GM12878 (cell line): ENCODE measurements around the gene STX12. TPM values are rescaled to one million over a fixed set of nuclear protein-coding genes. Genes with fewer than 3 reads are reported as not detected.

Experiments
- BHLHE40 ChIP-seq, 2 experiments: fragments of 450-650 bp in 1 of 2; IDR thresholded peaks; 2 replicates each; pipeline ENCODE4 v1.6.1; 2011 to 2017; ENCODE audit warnings: low read depth in 2 of 2, borderline replicate concordance in 1 of 2, improper control_type of control experiment in 1 of 2, low read length in 1 of 2, mild to moderate bottlenecking in 1 of 2
- CBFB ChIP-seq: IDR thresholded peaks from 2 replicates; pipeline ENCODE4 v1.6.1; 2016; ENCODE audit warnings: antibody characterized with exemption, low read depth
- FOXK2 ChIP-seq: fragments of 450-650 bp; IDR thresholded peaks from 2 replicates; pipeline ENCODE4 v1.6.1; 2017; ENCODE audit warnings: mild to moderate bottlenecking, moderate library complexity
- KLF5 ChIP-seq: fragments of 450-650 bp; IDR thresholded peaks from 2 replicates; pipeline ENCODE4 v1.6.1; 2014; ENCODE audit warnings: mild to moderate bottlenecking; ENCODE audit not compliant: partially characterized antibody
- MXI1 ChIP-seq: fragments of 150-350 bp; IDR thresholded peaks from 2 replicates; pipeline ENCODE4 v1.6.1; 2011; ENCODE audit warnings: low read depth, mild to moderate bottlenecking, inconsistent platforms, low read length, improper control_type of control experiment
- NBN ChIP-seq: fragments of 450-650 bp; IDR thresholded peaks from 2 replicates; pipeline ENCODE4 v1.6.1; 2016
- RAD21 ChIP-seq: IDR thresholded peaks from 2 replicates; pipeline ENCODE4 v1.6.1; 2011; ENCODE audit warnings: mild to moderate bottlenecking, low read depth, low read length, moderate library complexity; ENCODE audit not compliant: insufficient read depth
- RB1 ChIP-seq: fragments of 450-650 bp; formaldehyde crosslinking; IDR thresholded peaks from 2 replicates; pipeline ENCODE4 v1.6.1; 2017; ENCODE audit warnings: mild to moderate bottlenecking, borderline replicate concordance
- RELA ChIP-seq: fragments of 450-650 bp; IDR thresholded peaks from 2 replicates; pipeline ENCODE4 v1.8.0; 2014; ENCODE audit warnings: borderline replicate concordance; ENCODE audit not compliant: partially characterized antibody
- SMC3 ChIP-seq: IDR thresholded peaks from 2 replicates; pipeline ENCODE4 v1.6.1; 2011; ENCODE audit warnings: low read length, improper control_type of control experiment, borderline replicate concordance
- TCF7 ChIP-seq: IDR thresholded peaks from 2 replicates; pipeline ENCODE4 v1.6.1; 2014; ENCODE audit warnings: antibody characterized with exemption, borderline replicate concordance
- polyA plus RNA-seq, 11 experiments: library from polyadenylated mRNA; depleted of rRNA in 4 of 11; unstranded in 6 of 11; stranded (reverse) in 5 of 11; fragments of >200 nt; fragmentation: Nextera tagmentation in 4 of 11; fragmentation: Illumina TruSeq in 1 of 11; extraction: Ambion mirVana in 4 of 11; extraction: Trizol in 1 of 11; gene quantifications; 1 replicate in 1 of 11; 2 replicates in 10 of 11; pipeline versions ENCODE4 v1.2.1 to v1.2.3, GENCODE V29; 2011 to 2016; ENCODE audit warnings: inconsistent platforms in 2 of 11, missing spikeins in 2 of 11, low read depth in 1 of 11
- total RNA-seq, 4 experiments: library from RNA; depleted of rRNA in 3 of 4; stranded (reverse); fragments of >200 nt in 3 of 4; fragmentation: Illumina TruSeq in 1 of 4; extraction: Trizol in 1 of 4; gene quantifications; 2 replicates each; pipeline versions ENCODE4 v1.2.1 to v1.2.3, GENCODE V29; 2013 to 2021
- TF ChIP-seq, protein P1 (sequence below): fragments of 450-650 bp; IDR thresholded peaks from 2 replicates; pipeline ENCODE4 v1.6.1; 2017; ENCODE audit warnings: mild to moderate bottlenecking, moderate library complexity
- TF ChIP-seq, protein P2 (sequence below), 3 experiments: IDR thresholded peaks in 2 of 3; conservative IDR thresholded peaks in 1 of 3; 2 replicates each; pipeline ENCODE4 v1.5.1; 2011; ENCODE audit warnings: low read depth in 3 of 3, low read length in 3 of 3, mild to moderate bottlenecking in 3 of 3, control low read depth in 2 of 3, moderate library complexity in 2 of 3, inconsistent platforms in 1 of 3, mixed read lengths in 1 of 3; ENCODE audit not compliant: control insufficient read depth in 2 of 3, insufficient read depth in 1 of 3; ENCODE audit errors: extremely low read depth in 1 of 3
- TF ChIP-seq, protein P3 (sequence below): fragments of 450-650 bp; formaldehyde crosslinking; IDR thresholded peaks from 2 replicates; pipeline ENCODE4 v1.4.0; 2020; ENCODE audit warnings: mild to moderate bottlenecking, moderate library complexity
- TF ChIP-seq, protein P4 (sequence below): IDR thresholded peaks from 2 replicates; pipeline ENCODE4 v1.6.1; 2011; ENCODE audit warnings: borderline replicate concordance, low read depth, mild to moderate bottlenecking, moderate library complexity, low read length; ENCODE audit not compliant: insufficient read depth, poor library complexity, severe bottlenecking

STX12 gene
- total and polyA plus RNA-seq, 10 of the 15 experiments (the other 5 are each of a cell fraction or from before 2014, with no cell fraction given), result 20.2 to 35.0 (median 28.1) TPM

DNA sequence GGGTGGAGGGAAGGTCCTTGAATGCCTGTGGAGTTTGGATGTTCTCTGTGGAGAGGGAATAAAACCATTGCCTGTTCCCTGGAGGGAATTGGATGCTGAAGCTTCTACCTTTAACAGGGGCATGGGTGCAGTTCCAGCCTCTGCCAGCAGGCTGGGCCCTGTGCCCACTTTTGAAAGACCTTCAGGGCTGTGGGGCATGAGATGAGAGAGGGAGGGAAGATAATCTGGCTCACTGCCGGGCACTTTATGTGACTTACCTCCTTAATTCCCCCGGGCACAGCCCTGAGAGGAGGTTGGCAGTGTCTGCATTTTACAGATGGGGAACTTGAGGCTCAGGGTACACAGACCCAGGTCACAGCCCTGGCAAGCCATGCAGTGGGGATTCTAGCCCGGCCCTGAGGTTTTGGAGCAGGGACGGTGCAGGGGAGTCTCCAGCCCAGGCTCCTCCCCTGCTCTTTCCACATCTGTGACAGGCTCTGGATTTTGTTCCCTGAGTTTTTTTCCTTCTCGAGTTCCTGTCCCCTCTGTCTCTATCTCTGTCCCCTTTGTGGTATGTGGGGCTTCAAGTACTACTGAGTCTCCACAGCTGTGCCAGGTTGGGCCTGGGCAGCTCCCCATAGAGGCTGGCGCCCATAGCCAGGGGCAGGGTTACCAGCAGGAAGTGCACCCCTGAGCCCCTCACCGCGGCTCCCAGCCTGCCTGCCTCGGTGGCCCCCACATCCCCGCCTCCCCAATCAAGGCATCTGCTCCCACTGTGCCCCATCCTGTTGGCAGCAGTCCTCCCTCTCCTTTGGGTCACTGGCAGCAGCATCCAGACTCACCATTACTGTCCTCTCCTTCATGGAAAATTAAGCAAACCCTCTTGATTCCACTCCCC is 85.3 kb downstream of the STX12 start (continued):
- TF ChIP-seq, protein P1, sequence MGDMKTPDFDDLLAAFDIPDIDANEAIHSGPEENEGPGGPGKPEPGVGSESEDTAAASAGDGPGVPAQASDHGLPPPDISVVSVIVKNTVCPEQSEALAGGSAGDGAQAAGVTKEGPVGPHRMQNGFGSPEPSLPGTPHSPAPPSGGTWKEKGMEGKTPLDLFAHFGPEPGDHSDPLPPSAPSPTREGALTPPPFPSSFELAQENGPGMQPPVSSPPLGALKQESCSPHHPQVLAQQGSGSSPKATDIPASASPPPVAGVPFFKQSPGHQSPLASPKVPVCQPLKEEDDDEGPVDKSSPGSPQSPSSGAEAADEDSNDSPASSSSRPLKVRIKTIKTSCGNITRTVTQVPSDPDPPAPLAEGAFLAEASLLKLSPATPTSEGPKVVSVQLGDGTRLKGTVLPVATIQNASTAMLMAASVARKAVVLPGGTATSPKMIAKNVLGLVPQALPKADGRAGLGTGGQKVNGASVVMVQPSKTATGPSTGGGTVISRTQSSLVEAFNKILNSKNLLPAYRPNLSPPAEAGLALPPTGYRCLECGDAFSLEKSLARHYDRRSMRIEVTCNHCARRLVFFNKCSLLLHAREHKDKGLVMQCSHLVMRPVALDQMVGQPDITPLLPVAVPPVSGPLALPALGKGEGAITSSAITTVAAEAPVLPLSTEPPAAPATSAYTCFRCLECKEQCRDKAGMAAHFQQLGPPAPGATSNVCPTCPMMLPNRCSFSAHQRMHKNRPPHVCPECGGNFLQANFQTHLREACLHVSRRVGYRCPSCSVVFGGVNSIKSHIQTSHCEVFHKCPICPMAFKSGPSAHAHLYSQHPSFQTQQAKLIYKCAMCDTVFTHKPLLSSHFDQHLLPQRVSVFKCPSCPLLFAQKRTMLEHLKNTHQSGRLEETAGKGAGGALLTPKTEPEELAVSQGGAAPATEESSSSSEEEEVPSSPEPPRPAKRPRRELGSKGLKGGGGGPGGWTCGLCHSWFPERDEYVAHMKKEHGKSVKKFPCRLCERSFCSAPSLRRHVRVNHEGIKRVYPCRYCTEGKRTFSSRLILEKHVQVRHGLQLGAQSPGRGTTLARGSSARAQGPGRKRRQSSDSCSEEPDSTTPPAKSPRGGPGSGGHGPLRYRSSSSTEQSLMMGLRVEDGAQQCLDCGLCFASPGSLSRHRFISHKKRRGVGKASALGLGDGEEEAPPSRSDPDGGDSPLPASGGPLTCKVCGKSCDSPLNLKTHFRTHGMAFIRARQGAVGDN, result 0 out of 2 replicates have a peak, but pooled peaks have one; percentile 10
- no peak for TF ChIP-seq CBFB
- peak; percentile 41; the same call in 1 of the 2 replicates for TF ChIP-seq RB1
- TF ChIP-seq KLF5, result no peak
- 0 out of 2 replicates have a peak, but pooled peaks have one; percentile 27 for TF ChIP-seq NBN
- no peak for TF ChIP-seq RELA
- TF ChIP-seq FOXK2, result no peak
- TF ChIP-seq, protein P2, sequence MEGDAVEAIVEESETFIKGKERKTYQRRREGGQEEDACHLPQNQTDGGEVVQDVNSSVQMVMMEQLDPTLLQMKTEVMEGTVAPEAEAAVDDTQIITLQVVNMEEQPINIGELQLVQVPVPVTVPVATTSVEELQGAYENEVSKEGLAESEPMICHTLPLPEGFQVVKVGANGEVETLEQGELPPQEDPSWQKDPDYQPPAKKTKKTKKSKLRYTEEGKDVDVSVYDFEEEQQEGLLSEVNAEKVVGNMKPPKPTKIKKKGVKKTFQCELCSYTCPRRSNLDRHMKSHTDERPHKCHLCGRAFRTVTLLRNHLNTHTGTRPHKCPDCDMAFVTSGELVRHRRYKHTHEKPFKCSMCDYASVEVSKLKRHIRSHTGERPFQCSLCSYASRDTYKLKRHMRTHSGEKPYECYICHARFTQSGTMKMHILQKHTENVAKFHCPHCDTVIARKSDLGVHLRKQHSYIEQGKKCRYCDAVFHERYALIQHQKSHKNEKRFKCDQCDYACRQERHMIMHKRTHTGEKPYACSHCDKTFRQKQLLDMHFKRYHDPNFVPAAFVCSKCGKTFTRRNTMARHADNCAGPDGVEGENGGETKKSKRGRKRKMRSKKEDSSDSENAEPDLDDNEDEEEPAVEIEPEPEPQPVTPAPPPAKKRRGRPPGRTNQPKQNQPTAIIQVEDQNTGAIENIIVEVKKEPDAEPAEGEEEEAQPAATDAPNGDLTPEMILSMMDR (IDR thresholded peaks at IDR 0.05 in 2 of 3, conservative IDR thresholded peaks at IDR 0.05 in 1 of 3; ENCODE audit: control insufficient read depth in 2 of 3, extremely low read depth in 1 of 3, insufficient read depth in 1 of 3, low read depth in 3 of 3, low read length in 3 of 3), result peak; percentile 99 to 100 (median 99); a peak in 5 of 6 replicates
- peak; percentile 100 for TF ChIP-seq RAD21
- TF ChIP-seq, protein P3, sequence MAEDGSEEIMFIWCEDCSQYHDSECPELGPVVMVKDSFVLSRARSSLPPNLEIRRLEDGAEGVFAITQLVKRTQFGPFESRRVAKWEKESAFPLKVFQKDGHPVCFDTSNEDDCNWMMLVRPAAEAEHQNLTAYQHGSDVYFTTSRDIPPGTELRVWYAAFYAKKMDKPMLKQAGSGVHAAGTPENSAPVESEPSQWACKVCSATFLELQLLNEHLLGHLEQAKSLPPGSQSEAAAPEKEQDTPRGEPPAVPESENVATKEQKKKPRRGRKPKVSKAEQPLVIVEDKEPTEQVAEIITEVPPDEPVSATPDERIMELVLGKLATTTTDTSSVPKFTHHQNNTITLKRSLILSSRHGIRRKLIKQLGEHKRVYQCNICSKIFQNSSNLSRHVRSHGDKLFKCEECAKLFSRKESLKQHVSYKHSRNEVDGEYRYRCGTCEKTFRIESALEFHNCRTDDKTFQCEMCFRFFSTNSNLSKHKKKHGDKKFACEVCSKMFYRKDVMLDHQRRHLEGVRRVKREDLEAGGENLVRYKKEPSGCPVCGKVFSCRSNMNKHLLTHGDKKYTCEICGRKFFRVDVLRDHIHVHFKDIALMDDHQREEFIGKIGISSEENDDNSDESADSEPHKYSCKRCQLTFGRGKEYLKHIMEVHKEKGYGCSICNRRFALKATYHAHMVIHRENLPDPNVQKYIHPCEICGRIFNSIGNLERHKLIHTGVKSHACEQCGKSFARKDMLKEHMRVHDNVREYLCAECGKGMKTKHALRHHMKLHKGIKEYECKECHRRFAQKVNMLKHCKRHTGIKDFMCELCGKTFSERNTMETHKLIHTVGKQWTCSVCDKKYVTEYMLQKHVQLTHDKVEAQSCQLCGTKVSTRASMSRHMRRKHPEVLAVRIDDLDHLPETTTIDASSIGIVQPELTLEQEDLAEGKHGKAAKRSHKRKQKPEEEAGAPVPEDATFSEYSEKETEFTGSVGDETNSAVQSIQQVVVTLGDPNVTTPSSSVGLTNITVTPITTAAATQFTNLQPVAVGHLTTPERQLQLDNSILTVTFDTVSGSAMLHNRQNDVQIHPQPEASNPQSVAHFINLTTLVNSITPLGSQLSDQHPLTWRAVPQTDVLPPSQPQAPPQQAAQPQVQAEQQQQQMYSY (CRISPR knock-in tag), result no peak
- peak; percentile 99 for TF ChIP-seq SMC3
- no peak for TF ChIP-seq BHLHE40 (IDR thresholded peaks at IDR 0.05; ENCODE audit: borderline replicate concordance in 1 of 2, low read depth in 2 of 2, low read length in 1 of 2)
- TF ChIP-seq MXI1, result no peak
- no peak for TF ChIP-seq TCF7
- TF ChIP-seq, protein P4, sequence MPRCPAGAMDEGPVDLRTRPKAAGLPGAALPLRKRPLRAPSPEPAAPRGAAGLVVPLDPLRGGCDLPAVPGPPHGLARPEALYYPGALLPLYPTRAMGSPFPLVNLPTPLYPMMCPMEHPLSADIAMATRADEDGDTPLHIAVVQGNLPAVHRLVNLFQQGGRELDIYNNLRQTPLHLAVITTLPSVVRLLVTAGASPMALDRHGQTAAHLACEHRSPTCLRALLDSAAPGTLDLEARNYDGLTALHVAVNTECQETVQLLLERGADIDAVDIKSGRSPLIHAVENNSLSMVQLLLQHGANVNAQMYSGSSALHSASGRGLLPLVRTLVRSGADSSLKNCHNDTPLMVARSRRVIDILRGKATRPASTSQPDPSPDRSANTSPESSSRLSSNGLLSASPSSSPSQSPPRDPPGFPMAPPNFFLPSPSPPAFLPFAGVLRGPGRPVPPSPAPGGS, result no peak
